DMS53 (cell line): Measurements from ENCODE around the gene SLC49A3.
"Not testable (repeated sequence)": the region's sequence is repeated elsewhere in the genome, so short reads cannot be mapped to it uniquely, and the experiment has no call there.

Experiments
- DNase-seq: peaks from one replicate; lab custom pipeline; 2025; lab: John Stamatoyannopoulos, UW

SLC49A3 gene

DNA sequence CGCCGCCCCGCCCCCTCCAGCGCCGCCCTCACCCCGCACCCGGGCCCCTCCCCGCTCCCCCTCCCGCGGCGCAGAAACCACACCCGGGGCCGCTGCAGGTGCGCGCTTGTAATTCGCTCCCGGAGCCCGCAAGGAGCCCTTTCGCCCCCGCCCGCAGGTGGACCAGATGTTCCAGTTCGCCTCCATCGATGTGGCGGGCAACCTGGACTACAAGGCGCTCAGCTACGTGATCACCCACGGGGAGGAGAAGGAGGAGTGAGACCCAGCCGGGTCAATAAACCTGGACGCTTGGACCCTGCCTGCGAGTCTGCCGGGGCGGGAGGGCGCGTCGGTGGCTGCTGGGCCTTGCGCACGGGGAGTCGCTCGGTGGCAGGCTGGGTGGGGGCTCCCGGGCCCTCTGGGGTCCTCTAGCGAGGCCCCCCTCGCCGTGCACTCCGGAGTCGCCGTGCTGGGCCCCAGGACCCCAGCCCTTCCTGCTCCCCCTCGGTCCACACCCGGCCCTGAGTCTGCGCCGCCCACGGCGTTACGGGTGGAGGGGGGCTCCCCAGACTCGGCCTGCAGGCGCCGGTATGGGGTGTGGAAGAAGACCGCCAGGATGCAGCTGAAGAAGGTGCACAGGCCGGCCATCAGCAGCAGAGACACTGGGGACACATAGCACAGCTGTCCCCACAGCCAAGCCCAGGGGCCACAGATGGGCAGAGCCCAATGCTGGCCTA is 7.1 kb downstream of the SLC49A3 start:
- peak; percentile 97 for DNase-seq

- peak; percentile 93 for DNase-seq
Observed at GRCh38 chr4:680928-681645, 7.9 kb downstream of the SLC49A3 start.

DNA sequence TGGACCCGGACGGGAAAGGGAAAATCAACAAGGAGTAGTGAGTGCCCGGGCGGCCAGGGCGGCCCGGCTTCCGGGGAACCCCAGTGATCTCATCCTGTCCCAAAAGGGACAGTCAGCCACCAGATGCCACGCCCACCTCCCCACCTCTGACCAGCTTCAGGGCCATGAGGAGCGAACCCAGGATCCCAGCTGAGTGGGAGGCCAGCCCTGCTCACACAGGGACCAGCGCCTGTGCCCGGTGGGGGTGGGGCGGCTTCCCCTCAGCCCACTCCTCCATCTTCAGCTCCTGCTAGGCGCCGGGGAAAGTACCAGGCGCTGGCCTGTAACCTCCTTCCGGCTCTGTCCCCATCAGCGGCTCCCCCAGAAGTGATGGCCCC is 8.4 kb downstream of the SLC49A3 start:
- peak; percentile 78 for DNase-seq

DNA sequence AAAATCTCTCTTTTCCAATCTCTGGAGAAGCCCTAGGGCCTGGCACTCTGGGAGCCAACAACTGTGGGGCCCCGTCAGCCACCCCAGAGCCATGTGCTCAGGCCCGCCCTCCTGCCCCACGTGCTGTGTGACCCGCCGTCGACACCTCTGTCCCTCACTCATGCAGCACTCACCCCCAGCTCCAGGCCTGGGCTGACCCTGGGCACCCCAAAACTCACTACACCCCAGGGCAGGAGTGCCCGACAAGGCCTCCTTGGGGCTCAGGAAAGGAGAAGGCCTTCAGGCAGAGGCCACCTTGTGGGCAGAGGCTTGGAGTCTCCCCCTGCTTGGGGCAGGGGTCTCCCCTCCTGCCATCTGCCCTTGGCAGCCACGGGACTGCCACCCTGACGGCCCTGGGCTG is 8.9 kb downstream of the SLC49A3 start:
- DNase-seq, result no peak

DNA sequence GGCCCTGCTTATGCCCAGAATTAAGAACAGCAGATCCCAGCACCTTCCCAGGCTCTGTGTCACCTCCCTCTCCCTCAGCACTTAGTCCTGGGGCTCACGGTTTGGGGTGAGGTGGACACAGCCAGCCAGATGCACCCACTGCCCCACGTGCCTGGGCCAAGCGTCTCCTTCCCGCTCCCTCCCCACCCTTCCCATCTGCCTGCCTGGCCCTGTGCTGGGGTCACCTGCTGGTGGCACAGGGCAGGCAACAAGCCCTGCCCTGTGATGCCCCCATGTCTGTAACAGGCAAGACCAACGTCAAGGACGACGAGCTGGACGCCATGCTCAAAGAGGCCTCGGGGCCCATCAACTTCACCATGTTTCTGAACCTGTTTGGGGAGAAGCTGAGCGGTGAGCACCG is 9.3 kb downstream of the SLC49A3 start:
- DNase-seq, result no peak

GRCh38 chr4:679104-679481 is 9.9 kb downstream of the SLC49A3 start:
- no peak for DNase-seq

DNA sequence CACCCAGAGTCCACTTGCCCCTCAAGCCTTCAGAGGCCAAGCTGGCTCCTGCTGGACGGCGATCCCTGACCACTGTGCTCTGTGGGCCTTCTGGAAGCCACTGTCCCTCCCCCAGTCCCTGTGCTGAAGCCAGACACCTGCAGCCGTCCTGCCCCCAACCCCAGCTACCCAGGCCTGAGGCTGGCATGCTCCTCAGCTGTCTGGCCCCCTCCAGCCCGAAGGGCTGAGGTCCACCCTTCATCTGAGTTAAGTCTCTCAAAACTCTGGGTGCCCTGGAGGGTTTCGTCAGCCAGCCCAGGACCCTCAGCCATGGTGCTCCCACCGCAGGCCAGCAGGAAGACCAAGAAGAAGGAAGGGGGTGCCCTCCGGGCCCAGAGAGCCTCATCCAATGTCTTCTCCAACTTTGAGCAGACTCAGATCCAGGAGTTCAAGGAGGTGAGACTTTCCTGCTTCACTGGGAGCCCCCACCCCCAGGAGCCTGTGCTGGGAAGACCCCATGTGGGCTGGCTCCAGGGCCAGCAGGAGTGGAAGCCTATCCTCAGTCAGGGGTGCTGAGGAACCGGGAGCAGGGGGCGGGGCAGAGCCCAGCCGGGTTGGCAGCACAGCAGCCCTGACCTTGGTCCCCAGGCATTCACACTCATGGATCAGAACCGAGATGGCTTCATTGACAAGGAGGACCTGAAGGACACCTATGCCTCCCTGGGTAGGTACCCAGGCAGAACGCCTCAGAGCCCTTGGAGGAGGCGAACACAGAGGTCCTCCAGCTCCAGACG is 10.4 kb downstream of the SLC49A3 start:
- DNase-seq, result no peak

DNA sequence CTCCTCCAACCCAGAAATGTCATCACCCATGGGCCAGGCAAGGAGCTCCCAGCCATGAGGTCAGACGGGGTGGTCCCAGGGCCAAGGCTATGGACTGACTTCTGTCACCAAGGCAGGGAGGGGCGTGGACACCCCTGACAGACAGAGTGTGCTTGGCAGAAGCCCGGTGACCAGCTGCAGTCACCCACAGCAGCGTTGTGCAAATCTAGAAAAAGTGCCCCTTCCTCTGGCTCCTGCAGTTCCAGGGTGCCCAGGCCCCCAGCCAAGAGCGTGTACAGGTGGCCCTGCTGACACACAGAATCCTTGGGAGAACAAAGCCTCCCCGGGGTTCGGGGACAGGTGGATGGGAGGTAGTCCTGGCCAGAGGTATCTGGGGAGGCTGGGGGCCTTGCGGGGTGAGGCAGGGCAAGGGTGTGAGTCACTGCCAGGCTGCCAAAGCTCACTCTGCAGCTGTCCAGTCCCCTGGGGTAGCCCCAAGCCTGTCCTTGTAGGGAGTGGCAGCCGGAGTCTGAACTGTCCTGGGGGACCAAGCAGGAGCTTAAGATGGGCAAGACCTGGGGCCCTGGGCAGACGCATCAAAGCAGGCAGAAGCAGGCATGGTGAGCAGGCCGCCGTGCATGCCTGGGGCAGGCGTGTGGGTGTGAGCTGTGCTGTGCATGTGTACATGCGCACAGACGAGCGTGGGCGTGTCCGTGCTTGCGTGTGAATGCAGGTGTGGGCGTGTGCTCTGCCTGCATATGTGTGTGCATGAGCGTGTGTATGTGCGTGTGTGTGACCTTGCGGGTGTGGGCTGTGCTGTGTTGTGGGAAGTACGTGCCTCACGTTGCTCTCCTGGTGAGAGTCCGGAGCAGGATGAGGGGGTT is 11.3 kb downstream of the SLC49A3 start:
- DNase-seq, result peak; percentile 97

- DNase-seq, result no peak
Observed at GRCh38 chr4:676871-677235, 12.1 kb downstream of the SLC49A3 start.

- no peak for DNase-seq
Observed at GRCh38 chr4:675980-676870, 12.7 kb downstream of the SLC49A3 start.

- no peak for DNase-seq
Observed at GRCh38 chr4:675036-675882, 13.7 kb downstream of the SLC49A3 start.

- DNase-seq, result peak; percentile 100
Observed at GRCh38 chr4:674172-675035, 14.5 kb downstream of the SLC49A3 start, which contains the start of the genes ATP5ME and MYL5. Gene ATP5ME, minus strand, starts transcription at chr4:674276. Its CDS starts 29 bp downstream, at chr4:674247. Gene MYL5, plus strand, starts transcription at chr4:674542. Its CDS starts 3,485 bp downstream, at chr4:678027.

- DNase-seq, result peak; percentile 74
Observed at GRCh38 chr4:673349-674091, 15.4 kb downstream of the SLC49A3 start.

DNA sequence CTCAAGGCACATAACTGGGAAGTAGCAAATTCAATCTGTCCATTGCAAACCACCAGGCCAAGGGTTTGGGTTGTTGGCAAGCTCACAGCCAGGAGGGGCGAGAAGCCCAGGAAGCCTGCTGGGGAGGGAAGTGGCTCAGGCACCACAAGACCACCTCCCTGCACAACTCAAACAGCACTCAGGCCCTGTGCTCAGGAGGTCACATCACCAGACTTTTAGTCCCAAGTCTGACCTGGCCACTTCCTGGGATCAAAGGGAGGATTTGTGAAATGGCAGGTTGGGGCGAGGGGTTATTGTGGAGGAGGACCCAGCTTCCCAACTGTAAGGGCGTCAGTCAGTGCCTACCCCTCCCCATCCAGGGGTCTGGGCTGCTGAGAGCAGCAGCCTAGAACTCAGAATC is 17.2 kb downstream of the SLC49A3 start:
- DNase-seq, result no peak

GRCh38 chr4:669806-670559 is 19.0 kb downstream of the SLC49A3 start:
- DNase-seq, result not testable (repeated sequence)

- not testable (repeated sequence) for DNase-seq
Observed at GRCh38 chr4:668219-668618, 20.7 kb downstream of the SLC49A3 start.

GRCh38 chr4:667545-667925 is 21.4 kb downstream of the SLC49A3 start:
- no peak for DNase-seq
